Ammon's horn (tissue), 1 donor: Measurements from ENCODE around the gene TEX29.

ENCODE experiments used
- DNase-seq: peaks from one replicate; pipeline ENCODE4 v3.0.0-alpha.2; 2016; ENCODE audit warnings: low spot score

Gene TEX29

GRCh38 chr13:111370147-111370546 is 49.7 kb downstream of the TEX29 start:
- no peak for DNase-seq

- no peak for DNase-seq
Observed at GRCh38 chr13:111370570-111371535, 50.4 kb downstream of the TEX29 start.

- DNase-seq: no peak
Observed at GRCh38 chr13:111371720-111372119, 51.3 kb downstream of the TEX29 start.

GRCh38 chr13:111372651-111373425 is 52.4 kb downstream of the TEX29 start:
- no peak for DNase-seq

GRCh38 chr13:111373486-111373885 is 53.0 kb downstream of the TEX29 start:
- DNase-seq: no peak

- DNase-seq: no peak
Observed at GRCh38 chr13:111380431-111380830, 60.0 kb downstream of the TEX29 start.

GRCh38 chr13:111382411-111382810 is 62.0 kb downstream of the TEX29 start:
- no peak for DNase-seq

GRCh38 chr13:111382877-111383276 is 62.4 kb downstream of the TEX29 start:
- DNase-seq: no peak

GRCh38 chr13:111383591-111384440 is 63.4 kb downstream of the TEX29 start:
- DNase-seq: no peak

GRCh38 chr13:111384441-111385182 is 64.2 kb downstream of the TEX29 start:
- DNase-seq: no peak

- DNase-seq: no peak
Observed at GRCh38 chr13:111385183-111385857, 64.9 kb downstream of the TEX29 start.

- DNase-seq: no peak
Observed at GRCh38 chr13:111387026-111387871, 66.8 kb downstream of the TEX29 start.

- DNase-seq: no peak
Observed at GRCh38 chr13:111387945-111388600, 67.6 kb downstream of the TEX29 start.

- DNase-seq: peak; percentile 43
Observed at GRCh38 chr13:111388851-111389500, 68.5 kb downstream of the TEX29 start.

GRCh38 chr13:111389621-111390521 is 69.4 kb downstream of the TEX29 start:
- no peak for DNase-seq

GRCh38 chr13:111390522-111391270 is 70.3 kb downstream of the TEX29 start:
- DNase-seq: no peak

- no peak for DNase-seq
Observed at GRCh38 chr13:111392486-111392885, 72.0 kb downstream of the TEX29 start.
